Activated naive CD8-positive, alpha-beta T cell treated with anti-CD3 and anti-CD28 coated beads, Interleukin-2, amount 50 U/mL, for 24 hours (primary cell): ENCODE measurements around the gene MACROD2.

Source experiments
- ATAC-seq: fragments of 150-1000 bp; cut with Tn5 transposase; one replicate; pipeline ENCODE4 v1.10.0; 2021
- DNase-seq: peaks from one replicate; pipeline ENCODE4 v3.0.0; 2021
- H3K27ac Mint-ChIP-seq: one replicate; pipeline ENCODE4 v1.8.0; 2021; ENCODE audit warnings: mild to moderate bottlenecking, mixed read lengths
- H3K27me3 Mint-ChIP-seq: one replicate; pipeline ENCODE4 v1.8.0; 2021; ENCODE audit warnings: mixed read lengths
- H3K36me3 Mint-ChIP-seq: one replicate; pipeline ENCODE4 v1.8.0; 2021; ENCODE audit warnings: low read depth, mixed read lengths
- H3K4me1 Mint-ChIP-seq: one replicate; pipeline ENCODE4 v1.8.0; 2021; ENCODE audit warnings: mixed read lengths
- H3K4me3 Mint-ChIP-seq: one replicate; pipeline ENCODE4 v1.8.0; 2021; ENCODE audit warnings: mild to moderate bottlenecking, moderate library complexity, mixed read lengths
- H3K9me3 Mint-ChIP-seq: one replicate; pipeline ENCODE4 v1.8.0; 2021; ENCODE audit warnings: mixed read lengths

MACROD2 gene

DNA sequence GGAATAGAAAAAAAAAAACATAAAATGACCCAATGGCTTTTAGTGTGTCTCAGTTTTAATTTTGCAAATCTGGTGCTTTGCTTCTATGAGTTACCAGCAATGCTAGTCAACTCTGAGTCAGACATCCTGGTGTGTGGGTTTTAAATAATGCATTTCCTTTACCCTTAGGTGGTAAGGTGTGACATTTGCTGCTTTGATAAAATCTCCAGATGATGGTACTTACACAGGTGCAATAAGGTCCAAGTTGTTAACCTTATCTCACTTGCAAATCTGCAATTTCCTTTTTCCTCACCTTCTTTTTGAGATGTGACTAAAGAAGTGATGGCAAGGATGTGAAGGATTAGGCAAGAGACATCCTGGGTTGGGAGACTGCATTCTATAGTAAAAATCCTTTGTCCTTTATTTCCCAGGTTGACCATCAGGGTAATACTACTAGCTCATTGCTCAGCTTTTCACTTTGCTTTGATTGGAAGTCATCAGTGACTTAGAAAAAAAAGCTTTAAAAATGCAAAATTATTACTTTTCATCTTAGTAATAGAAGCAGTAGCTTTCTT lies 1160.6 kb downstream of the MACROD2 start:
- H3K4me3 Mint-ChIP-seq = no peak overlapping the region
- H3K4me1 Mint-ChIP-seq = no peaks in the 10 kb centered on the region
- H3K9me3 Mint-ChIP-seq = peaks cover 15% of the 10 kb centered on the region
- ATAC-seq = no peak
- no peaks in the 10 kb centered on the region for H3K36me3 Mint-ChIP-seq
- no peak overlapping the region for H3K27ac Mint-ChIP-seq
- H3K27me3 Mint-ChIP-seq = no peaks in the 10 kb centered on the region
- no peak for DNase-seq

DNA sequence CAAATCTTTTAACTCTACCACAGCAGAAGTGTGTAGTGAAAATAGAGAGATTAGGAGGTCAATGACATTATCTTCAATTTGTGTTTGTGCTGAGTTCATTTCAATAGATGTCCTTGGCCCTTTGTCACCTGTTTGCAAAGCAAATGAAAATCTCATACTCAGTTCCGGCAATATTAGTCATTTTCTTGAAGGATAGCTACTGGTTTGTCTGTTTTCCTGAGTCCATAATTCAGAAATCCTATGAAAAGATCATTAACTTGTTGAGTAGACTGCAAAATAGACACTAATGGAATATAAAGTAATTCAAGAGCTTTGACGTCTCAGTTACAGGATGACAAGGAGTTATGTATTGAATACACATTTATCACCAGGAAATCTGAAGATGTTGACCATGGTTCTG lies 1163.2 kb downstream of the MACROD2 start:
- peaks cover 6% of the 10 kb centered on the region for H3K4me1 Mint-ChIP-seq
- H3K27me3 Mint-ChIP-seq = no peaks in the 10 kb centered on the region
- H3K27ac Mint-ChIP-seq = no peak overlapping the region
- ATAC-seq (no peak), DNase-seq (no peak)
- peaks cover 4% of the 10 kb centered on the region for H3K9me3 Mint-ChIP-seq
- H3K4me3 Mint-ChIP-seq = no peak overlapping the region
- no peaks in the 10 kb centered on the region for H3K36me3 Mint-ChIP-seq

DNA sequence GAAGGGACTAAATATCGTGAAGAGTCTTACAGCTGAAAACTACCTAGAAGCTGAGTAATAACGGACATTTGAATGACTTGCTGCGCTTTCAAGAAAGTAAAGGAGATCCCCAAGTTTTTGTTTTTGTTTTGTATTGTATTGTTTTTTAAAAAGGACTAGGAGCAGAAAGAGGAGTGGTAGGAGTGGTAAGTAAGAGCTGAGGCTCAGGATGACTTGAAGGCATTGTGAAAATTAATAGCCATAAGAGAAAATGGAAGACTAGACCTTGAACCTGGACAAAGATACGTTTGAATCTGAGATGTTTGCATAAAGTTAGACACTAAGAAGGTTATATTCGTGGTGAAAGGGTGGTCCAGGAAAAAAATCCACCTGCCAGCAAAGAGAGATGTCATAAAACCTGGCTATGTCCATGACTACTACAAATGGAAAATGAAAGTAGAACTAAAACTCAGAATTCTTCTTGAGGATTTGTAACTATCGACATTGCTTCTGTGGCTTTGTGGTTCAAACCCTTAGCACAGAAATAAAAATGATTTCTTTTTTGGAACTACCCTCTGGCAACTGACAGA lies 1166.8 kb downstream of the MACROD2 start:
- peak overlapping the region; percentile 0 for H3K4me3 Mint-ChIP-seq
- DNase-seq (no peak), ATAC-seq (no peak)
- H3K27me3 Mint-ChIP-seq = no peaks in the 10 kb centered on the region
- no peaks in the 10 kb centered on the region for H3K36me3 Mint-ChIP-seq
- H3K4me1 Mint-ChIP-seq = peaks cover 6% of the 10 kb centered on the region
- no peak overlapping the region for H3K27ac Mint-ChIP-seq
- peaks cover 5% of the 10 kb centered on the region for H3K9me3 Mint-ChIP-seq

DNA sequence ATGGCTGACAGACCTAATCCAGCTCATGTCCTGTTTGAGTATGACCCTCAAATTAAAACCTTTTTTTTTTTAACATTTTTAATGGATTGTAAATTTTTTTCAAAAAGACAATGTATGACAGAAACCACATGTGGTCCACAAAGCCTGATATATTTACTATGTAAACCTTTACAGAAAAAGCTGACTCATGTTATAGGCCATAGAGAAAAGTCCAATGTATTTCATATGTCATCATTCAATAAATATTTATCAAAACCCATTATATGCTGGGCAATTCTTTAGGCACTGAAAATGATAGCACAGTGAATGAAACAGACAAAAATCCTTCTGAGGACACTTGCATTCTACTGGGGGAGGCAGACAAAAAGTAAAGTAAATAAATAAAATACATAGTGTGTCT lies 1168.3 kb downstream of the MACROD2 start:
- peaks cover 6% of the 10 kb centered on the region for H3K4me1 Mint-ChIP-seq
- no peak for ATAC-seq
- no peak overlapping the region for H3K27ac Mint-ChIP-seq
- H3K4me3 Mint-ChIP-seq = no peak overlapping the region
- H3K9me3 Mint-ChIP-seq = peaks cover 5% of the 10 kb centered on the region
- no peak for DNase-seq
- H3K36me3 Mint-ChIP-seq = no peaks in the 10 kb centered on the region
- H3K27me3 Mint-ChIP-seq = no peaks in the 10 kb centered on the region

DNA sequence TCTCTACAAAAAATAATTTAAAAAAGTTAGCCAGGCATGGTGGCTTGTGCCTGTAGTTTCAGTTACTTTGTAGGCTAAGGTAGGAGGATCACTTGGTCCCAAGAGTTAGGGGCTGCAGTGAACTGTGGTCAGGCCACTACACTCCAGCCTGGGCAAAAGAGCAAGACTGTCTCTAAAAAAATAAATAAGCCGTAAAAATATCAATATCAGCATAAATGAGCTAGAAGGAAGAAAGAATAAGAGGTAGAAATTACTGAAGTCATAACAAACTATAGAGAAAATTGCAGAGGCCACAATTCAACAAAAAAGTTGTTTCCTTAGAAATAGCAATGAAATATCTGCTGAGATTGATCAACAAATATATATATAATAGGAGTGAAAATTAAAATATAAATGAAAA lies 1169.4 kb downstream of the MACROD2 start:
- Mint-ChIP-seq H3K27ac (no peak overlapping the region), H3K27me3 (no peaks in the 10 kb centered on the region), H3K4me1 (peaks cover 6% of the 10 kb centered on the region), H3K9me3 (peaks cover 9% of the 10 kb centered on the region), H3K4me3 (no peak overlapping the region), H3K36me3 (no peaks in the 10 kb centered on the region)
- no peak for DNase-seq
- ATAC-seq = no peak

DNA sequence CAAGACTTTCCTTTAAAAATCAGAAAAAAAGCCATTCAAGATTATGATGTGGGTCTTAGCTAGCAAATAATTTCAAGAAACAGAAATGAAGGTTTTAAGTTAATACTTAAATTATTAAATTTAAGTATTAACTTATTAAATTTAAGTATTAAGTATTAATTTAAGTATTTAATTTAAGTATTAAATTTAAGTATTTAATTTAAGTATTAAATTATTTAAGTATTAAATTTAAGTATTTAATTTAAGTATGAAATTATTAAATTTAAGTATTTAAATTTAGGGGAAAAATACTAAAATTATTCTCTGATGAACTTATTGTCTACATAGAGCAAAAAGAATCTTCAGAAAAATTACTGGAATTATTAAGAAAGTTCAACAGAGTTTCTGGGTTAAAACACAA lies 1171.4 kb downstream of the MACROD2 start:
- H3K4me3 Mint-ChIP-seq = no peak overlapping the region
- no peak overlapping the region for H3K27ac Mint-ChIP-seq
- H3K9me3 Mint-ChIP-seq = peaks cover 9% of the 10 kb centered on the region
- no peaks in the 10 kb centered on the region for H3K27me3 Mint-ChIP-seq
- peaks cover 5% of the 10 kb centered on the region for H3K4me1 Mint-ChIP-seq
- H3K36me3 Mint-ChIP-seq = no peaks in the 10 kb centered on the region
- no peak for DNase-seq
- no peak for ATAC-seq

DNA sequence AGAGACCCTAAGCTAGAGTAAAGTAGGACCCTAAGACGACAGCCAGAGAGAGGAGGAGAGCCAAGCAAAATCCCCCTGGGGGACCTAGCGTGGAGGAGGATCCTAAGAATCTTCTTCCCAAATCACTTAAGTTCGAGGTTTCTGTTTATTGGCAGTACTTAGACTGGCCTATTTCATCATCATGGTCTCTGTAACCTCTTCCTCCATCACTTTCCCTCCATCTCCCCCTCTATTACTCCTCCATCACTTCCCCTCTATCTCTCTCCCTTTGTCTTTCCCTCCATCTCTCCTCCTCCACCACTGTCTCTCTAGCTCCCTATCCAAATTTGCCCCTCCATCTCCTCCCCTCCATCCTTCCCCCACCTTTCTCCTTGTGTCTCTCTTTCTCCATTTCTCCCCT lies 1175.7 kb downstream of the MACROD2 start:
- H3K27ac Mint-ChIP-seq = no peak overlapping the region
- no peaks in the 10 kb centered on the region for H3K27me3 Mint-ChIP-seq
- DNase-seq = no peak
- H3K4me3 Mint-ChIP-seq = no peak overlapping the region
- H3K36me3 Mint-ChIP-seq = no peaks in the 10 kb centered on the region
- no peaks in the 10 kb centered on the region for H3K4me1 Mint-ChIP-seq
- H3K9me3 Mint-ChIP-seq = peaks cover 9% of the 10 kb centered on the region
- no peak for ATAC-seq

DNA sequence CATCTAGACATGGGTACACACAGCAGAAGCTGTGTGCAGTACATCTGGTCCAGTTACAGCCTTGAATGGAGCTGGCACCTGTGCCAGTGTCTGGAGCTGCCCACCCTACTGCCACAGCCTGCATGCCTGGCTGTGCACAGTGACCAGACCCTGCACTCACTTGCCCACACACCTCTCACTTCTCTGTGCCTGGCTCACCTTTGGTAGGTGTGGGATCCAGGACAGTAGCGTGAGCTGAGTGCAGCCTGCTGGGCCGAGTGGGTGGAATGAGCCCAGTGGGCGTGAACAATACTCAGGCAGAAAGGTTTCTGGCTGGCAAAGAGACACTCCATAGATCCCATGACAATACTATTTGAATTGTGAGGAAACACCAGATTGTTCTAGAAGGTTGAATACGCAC lies 1181.6 kb downstream of the MACROD2 start:
- H3K4me3 Mint-ChIP-seq = no peak overlapping the region
- ATAC-seq = no peak

DNA sequence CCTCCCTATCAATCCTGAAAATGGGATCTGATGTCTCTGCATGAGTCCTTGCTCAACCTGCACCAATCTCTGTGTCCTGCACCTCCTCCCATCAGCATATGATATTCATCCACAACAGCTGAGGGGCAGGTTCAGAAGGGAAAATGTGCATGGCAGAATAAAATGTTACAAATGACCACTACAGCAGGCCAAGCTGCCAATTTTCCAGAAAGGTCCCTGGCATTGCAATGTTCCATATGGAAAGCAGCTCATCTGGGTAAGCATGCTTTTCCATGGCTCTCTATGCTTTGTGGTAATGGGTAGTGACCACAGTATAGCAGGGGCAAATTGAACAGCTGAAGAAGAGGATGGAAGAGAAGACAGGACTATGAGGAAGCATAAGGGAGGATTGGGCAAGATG lies 1183.3 kb downstream of the MACROD2 start:
- DNase-seq = no peak
- peaks cover 13% of the 10 kb centered on the region for H3K9me3 Mint-ChIP-seq
- H3K27ac Mint-ChIP-seq = no peak overlapping the region
- no peaks in the 10 kb centered on the region for H3K4me1 Mint-ChIP-seq
- no peak for ATAC-seq
- no peaks in the 10 kb centered on the region for H3K36me3 Mint-ChIP-seq
- H3K4me3 Mint-ChIP-seq = no peak overlapping the region
- no peaks in the 10 kb centered on the region for H3K27me3 Mint-ChIP-seq

More for the DNA sequence above, 1181.6 kb downstream of the MACROD2 start:
- H3K27ac Mint-ChIP-seq = no peak overlapping the region
- H3K4me1 Mint-ChIP-seq = no peaks in the 10 kb centered on the region
- DNase-seq = no peak
- H3K9me3 Mint-ChIP-seq = peaks cover 13% of the 10 kb centered on the region
- H3K27me3 Mint-ChIP-seq = no peaks in the 10 kb centered on the region
- no peaks in the 10 kb centered on the region for H3K36me3 Mint-ChIP-seq

DNA sequence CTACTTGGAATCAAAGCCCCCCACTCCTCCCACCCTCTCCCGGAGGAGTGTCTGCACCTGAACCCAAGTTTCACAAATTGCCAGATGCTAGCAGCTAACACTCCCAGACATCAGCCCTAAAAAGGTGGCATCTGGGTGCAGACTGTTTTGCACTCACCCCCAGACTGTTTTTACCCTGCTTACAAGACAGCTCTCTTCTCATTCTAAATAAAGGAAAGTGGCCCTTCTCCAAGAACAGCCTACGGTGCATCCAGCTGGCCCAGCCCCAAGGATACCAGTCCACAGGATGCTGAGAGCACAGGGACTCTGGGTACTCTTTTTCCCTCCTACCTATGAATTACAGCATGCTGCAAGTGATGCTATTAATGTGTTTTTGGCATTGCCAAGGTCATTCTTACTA lies 1184.1 kb downstream of the MACROD2 start:
- ATAC-seq (no peak), DNase-seq (no peak)
- Mint-ChIP-seq H3K4me3 (no peak overlapping the region), H3K27me3 (no peaks in the 10 kb centered on the region), H3K36me3 (no peaks in the 10 kb centered on the region), H3K9me3 (peaks cover 13% of the 10 kb centered on the region), H3K27ac (no peak overlapping the region), H3K4me1 (no peaks in the 10 kb centered on the region)

DNA sequence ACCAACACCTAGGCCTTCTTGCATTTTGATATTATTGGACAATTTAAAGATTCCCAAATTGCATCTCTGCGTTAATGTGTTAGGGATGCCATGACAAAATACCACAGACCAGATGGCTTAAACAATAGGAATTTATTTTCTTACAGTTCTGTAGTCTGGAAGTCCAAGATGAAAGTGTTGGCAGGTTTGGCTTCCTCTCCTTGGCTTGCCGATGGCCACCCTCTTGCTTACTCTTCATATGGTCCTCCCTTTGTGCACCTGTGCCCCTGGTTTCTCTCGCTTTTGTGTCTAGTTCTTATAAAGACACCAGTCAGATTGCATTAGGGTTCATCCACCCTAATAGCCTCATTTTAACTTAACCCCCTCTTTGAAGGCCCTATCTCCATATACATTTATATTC lies 1184.5 kb downstream of the MACROD2 start:
- Mint-ChIP-seq H3K36me3 (no peaks in the 10 kb centered on the region), H3K4me3 (no peak overlapping the region), H3K27ac (no peak overlapping the region), H3K4me1 (no peaks in the 10 kb centered on the region), H3K9me3 (peaks cover 13% of the 10 kb centered on the region), H3K27me3 (no peaks in the 10 kb centered on the region)
- DNase-seq = no peak
- no peak for ATAC-seq

DNA sequence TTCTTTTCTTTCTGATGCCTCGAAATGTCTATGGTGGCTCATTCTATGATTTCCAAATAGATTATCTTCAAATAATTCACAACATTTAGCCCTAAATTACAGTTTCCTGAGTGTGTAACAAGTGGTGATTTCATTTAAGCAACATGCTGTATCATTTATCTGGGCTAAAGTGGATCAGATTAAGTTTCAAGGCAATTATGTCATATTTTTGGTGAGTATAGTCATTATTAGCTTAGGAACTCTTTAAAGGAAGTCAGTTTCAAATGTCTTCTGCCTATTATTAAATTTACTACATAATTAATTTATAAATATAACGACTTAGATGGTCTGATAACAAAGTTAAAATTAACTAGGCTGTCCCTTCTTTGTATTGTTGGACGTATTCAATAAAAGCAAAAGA lies 1190.0 kb downstream of the MACROD2 start:
- Mint-ChIP-seq H3K27me3 (no peaks in the 10 kb centered on the region), H3K9me3 (no peaks in the 10 kb centered on the region), H3K4me3 (no peak overlapping the region), H3K4me1 (no peaks in the 10 kb centered on the region), H3K27ac (no peak overlapping the region), H3K36me3 (no peaks in the 10 kb centered on the region)
- DNase-seq = no peak
- no peak for ATAC-seq

DNA sequence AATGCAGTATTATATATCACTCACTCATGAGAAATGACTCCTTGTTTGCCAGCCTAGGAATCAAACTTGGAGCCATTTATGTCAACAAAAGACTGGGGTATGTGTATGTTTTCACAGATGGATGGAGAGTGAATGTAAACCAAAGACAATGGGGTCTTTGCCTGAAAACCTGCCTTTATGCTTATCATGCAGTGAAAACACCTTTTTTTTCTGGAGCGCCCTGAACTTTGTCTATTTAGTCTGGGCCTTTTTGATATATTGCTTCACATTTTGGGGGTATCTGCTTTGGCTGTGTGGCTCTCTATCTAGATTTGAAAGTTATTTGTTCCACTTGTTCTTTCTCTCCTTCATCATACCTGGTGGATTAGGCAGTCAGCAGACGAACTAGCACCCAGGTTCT lies 1190.6 kb downstream of the MACROD2 start:
- no peaks in the 10 kb centered on the region for H3K27me3 Mint-ChIP-seq
- no peaks in the 10 kb centered on the region for H3K4me1 Mint-ChIP-seq
- DNase-seq (no peak), ATAC-seq (no peak)
- H3K27ac Mint-ChIP-seq = no peak overlapping the region
- H3K9me3 Mint-ChIP-seq = no peaks in the 10 kb centered on the region
- no peak overlapping the region for H3K4me3 Mint-ChIP-seq
- no peaks in the 10 kb centered on the region for H3K36me3 Mint-ChIP-seq

DNA sequence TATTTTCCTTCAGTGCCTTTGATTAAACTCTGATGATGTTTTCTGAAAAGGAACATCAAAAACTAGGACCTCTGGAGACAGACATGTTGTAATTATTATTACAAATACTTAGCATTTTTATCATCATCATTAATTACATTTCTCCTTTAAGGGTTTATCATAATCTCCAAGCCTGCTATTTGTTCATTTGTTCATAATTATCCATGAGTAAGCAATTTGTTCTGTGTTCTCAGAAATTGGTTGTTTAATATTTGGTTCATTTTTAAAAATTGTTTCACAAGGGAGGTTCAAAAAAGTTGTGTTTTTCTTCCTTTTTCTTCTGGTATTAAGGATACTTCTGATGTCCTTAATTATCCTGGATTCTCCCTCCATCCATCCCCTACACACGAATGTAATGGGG lies 1192.3 kb downstream of the MACROD2 start:
- H3K27me3 Mint-ChIP-seq = no peaks in the 10 kb centered on the region
- no peak overlapping the region for H3K27ac Mint-ChIP-seq
- no peak overlapping the region for H3K4me3 Mint-ChIP-seq
- DNase-seq (no peak), ATAC-seq (no peak)
- H3K9me3 Mint-ChIP-seq = no peaks in the 10 kb centered on the region
- no peaks in the 10 kb centered on the region for H3K4me1 Mint-ChIP-seq
- H3K36me3 Mint-ChIP-seq = no peaks in the 10 kb centered on the region

DNA sequence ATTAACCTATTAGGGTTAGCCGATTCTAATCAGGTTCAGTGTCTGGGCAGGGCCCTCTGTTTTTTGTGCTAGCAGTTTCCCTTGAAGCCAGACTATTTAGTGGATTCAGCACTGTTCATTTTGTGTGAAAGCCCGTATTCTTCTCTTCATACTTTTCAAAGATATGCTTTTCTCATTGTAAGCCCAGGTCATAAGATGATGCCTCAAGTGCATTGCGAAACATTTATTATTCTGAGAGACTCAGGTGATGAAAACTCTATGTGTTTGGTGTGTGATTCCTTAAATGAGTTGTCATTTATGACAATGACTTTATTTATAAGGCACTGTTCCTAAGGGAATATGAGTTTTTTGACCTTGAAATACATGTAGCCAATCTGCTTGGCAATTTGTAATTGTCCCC lies 1193.1 kb downstream of the MACROD2 start:
- Mint-ChIP-seq H3K4me1 (no peaks in the 10 kb centered on the region), H3K36me3 (no peaks in the 10 kb centered on the region), H3K27ac (no peak overlapping the region), H3K9me3 (no peaks in the 10 kb centered on the region), H3K4me3 (no peak overlapping the region), H3K27me3 (no peaks in the 10 kb centered on the region)
- ATAC-seq (no peak), DNase-seq (no peak)
